ENCODE results near the gene ANKS6. TPM values are rescaled to one million over a fixed set of nuclear protein-coding genes. Genes with fewer than 3 reads are reported as not detected.

The ANKS6 gene
- total RNA-seq, 4 donors from 2014 or later: 7.0 to 37.8 (median 10.3) TPM

DNA sequence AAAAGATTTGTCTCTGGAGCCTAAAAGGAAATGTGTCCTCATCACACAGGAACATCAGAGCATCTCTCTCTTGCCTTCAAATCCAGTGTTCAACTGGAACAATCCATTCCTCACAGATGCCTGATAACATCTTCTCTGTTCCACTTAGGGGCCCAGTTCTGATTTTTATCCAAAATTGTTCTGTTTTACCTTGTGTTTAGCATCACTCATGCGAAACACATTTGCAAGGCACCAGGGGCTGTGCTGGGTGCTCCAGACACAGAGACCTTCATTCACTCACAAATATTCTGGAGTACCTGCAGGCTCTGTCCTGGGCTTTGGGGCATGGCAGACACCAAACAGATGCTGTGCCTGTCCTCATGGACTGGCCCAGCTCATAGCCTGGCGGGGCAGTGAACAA, 101.4 kb downstream of the ANKS6 start:
- H3K27ac ChIP-seq: no peak overlapping the region
- H3K4me3 ChIP-seq: no peak overlapping the region
- H3K27me3 ChIP-seq: peaks cover 16% of the 10 kb centered on the region
- no peaks in the 10 kb centered on the region for H3K9me3 ChIP-seq
- DNase-seq (ENCODE audit: low spot score in 2 of 2): no peak
- no peaks in the 10 kb centered on the region for H3K4me1 ChIP-seq
- no peaks in the 10 kb centered on the region for H3K36me3 ChIP-seq
- TF ChIP-seq POLR2AphosphoS5 (IDR thresholded peaks at IDR 0.05): no peak
- no peak for TF ChIP-seq POLR2A (IDR thresholded peaks at IDR 0.05)
- TF ChIP-seq, protein P1, sequence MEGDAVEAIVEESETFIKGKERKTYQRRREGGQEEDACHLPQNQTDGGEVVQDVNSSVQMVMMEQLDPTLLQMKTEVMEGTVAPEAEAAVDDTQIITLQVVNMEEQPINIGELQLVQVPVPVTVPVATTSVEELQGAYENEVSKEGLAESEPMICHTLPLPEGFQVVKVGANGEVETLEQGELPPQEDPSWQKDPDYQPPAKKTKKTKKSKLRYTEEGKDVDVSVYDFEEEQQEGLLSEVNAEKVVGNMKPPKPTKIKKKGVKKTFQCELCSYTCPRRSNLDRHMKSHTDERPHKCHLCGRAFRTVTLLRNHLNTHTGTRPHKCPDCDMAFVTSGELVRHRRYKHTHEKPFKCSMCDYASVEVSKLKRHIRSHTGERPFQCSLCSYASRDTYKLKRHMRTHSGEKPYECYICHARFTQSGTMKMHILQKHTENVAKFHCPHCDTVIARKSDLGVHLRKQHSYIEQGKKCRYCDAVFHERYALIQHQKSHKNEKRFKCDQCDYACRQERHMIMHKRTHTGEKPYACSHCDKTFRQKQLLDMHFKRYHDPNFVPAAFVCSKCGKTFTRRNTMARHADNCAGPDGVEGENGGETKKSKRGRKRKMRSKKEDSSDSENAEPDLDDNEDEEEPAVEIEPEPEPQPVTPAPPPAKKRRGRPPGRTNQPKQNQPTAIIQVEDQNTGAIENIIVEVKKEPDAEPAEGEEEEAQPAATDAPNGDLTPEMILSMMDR (IDR thresholded peaks at IDR 0.05): no peak
- no peak for TF ChIP-seq EP300 (IDR thresholded peaks at IDR 0.05)
- WGBS: 93% methylated on average over 1 of the region's 2 CpGs

DNA sequence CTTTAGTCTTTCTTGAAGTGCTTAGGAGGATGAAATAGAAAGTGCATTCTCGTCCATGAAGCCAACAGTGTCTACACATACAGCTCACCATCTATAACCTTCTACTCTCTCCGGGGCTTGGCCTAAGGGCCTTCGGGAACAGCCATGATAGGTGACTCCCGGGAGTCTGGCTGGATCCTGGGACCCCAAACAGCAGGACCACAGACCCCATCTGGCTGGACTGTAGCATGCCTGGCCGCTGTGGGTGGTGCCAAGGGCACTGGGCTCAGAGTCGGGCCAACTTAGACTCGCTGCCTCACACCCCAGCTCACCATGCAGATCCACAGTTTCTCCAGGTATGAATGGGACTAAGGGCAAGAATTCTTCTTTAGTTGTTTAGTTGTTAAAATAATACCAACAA, 104.0 kb downstream of the ANKS6 start:
- Histone ChIP-seq H3K4me3 (no peak overlapping the region), H3K27me3 (peaks cover 16% of the 10 kb centered on the region), H3K36me3 (no peaks in the 10 kb centered on the region), H3K9me3 (no peaks in the 10 kb centered on the region), H3K4me1 (no peaks in the 10 kb centered on the region), H3K27ac (no peak overlapping the region)
- 95% methylated on average over 7 of the region's 7 CpGs for WGBS
- no peak for DNase-seq (ENCODE audit: low spot score in 2 of 2)
- no peak for TF ChIP-seq POLR2A (IDR thresholded peaks at IDR 0.05)

DNA sequence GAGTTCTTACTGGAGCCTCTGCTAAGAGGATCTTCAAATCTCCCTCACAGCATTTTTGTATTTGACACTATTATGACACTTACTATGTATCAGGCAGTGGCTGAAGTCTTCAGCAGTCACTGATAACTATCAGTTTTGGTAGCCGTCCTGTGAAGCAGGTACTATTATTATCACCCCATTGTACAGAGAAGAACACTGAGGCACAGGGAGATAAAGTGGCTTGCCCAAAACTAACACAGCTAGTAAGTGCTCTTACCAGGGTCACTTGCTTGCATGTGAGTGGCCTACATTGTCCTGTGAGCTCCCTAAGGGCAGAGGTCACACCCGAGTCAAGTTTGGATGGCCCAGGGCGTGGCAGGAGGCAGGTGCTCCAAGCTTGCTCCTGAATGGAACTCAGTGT, 104.5 kb downstream of the ANKS6 start:
- no peaks in the 10 kb centered on the region for H3K9me3 ChIP-seq
- no peak for TF ChIP-seq POLR2A (IDR thresholded peaks at IDR 0.05)
- TF ChIP-seq EP300 (IDR thresholded peaks at IDR 0.05): no peak
- TF ChIP-seq POLR2AphosphoS5 (IDR thresholded peaks at IDR 0.05): no peak
- TF ChIP-seq, protein P1 (IDR thresholded peaks at IDR 0.05): no peak
- no peak overlapping the region for H3K27ac ChIP-seq
- H3K36me3 ChIP-seq: no peaks in the 10 kb centered on the region
- H3K27me3 ChIP-seq: peaks cover 16% of the 10 kb centered on the region
- 87% methylated on average over 3 of the region's 3 CpGs for WGBS
- H3K4me3 ChIP-seq: no peak overlapping the region
- no peak for DNase-seq (ENCODE audit: low spot score in 2 of 2)
- no peaks in the 10 kb centered on the region for H3K4me1 ChIP-seq

DNA sequence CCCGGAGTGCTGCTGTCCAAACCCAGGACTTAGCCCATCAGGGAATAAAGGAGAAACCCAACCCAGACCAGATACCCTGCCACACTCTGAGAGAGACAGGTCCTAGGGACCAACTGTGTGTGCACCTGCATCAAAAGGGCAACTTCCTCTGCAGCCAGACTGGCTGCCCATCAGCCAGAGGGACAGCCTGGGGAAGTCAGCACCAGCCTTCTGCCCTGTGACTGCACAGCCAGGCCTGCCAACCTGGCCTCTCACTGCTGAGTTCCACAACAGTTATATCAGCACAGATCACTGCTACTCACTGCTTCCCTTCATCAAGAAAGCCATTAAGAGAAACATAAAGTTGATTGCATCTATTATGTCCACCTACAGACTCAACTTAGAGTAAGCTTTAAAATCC, 105.7 kb downstream of the ANKS6 start:
- WGBS: 83% methylated on average over 1 of the region's 1 CpG
- no peak for TF ChIP-seq POLR2A (IDR thresholded peaks at IDR 0.05)
- TF ChIP-seq, protein P1 (IDR thresholded peaks at IDR 0.05): no peak
- TF ChIP-seq EP300 (IDR thresholded peaks at IDR 0.05): no peak
- TF ChIP-seq POLR2AphosphoS5 (IDR thresholded peaks at IDR 0.05): no peak
- no peak for DNase-seq (ENCODE audit: low spot score in 2 of 2)
- Histone ChIP-seq H3K27me3 (peaks cover 6% of the 10 kb centered on the region), H3K4me1 (no peaks in the 10 kb centered on the region), H3K27ac (no peak overlapping the region), H3K36me3 (no peaks in the 10 kb centered on the region), H3K4me3 (no peak overlapping the region), H3K9me3 (no peaks in the 10 kb centered on the region)

DNA sequence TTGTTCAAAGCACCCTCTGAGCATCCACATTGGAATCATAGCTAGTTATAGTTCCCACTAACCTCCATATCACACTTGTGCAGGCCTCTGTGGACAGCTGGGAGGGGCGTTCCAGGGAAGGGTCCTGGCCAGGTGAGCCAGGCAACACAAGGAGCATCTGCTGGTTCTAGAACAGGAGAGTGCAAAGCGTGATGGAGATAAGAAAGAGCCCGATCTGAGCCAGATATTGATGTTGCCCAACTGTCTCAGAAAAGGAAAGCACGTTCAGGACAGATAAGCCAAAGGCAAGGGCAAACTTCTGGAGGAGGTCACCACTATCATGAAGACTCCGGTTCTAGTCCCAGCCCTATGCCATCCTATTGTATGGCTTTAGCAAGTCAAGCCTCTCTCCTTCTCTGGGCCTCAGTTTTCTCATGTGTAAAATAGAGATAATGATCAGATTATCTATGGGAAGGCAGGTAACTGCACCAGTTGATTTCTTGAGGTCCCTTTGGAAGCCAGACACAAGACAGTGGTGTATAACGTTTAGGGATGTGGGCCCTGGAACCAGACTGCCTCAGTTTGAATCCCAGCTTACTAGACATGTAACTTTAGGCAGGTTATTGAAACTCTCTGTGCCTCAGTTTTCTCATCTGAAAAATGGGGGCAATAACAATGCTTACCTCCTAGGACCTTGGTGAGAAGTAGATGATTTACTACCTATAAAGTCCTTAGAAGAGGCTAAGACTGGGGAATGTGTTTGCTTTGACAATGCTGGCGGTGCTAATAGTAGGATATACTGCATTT, 107.5 kb downstream of the ANKS6 start:
- no peaks in the 10 kb centered on the region for H3K4me1 ChIP-seq
- TF ChIP-seq, protein P1 (IDR thresholded peaks at IDR 0.05): no peak
- TF ChIP-seq POLR2AphosphoS5 (IDR thresholded peaks at IDR 0.05) (no peak), EP300 (IDR thresholded peaks at IDR 0.05) (no peak), POLR2A (IDR thresholded peaks at IDR 0.05) (no peak)
- WGBS: 89% methylated on average over 7 of the region's 7 CpGs
- peaks cover 3% of the 10 kb centered on the region for H3K27me3 ChIP-seq
- H3K36me3 ChIP-seq: no peaks in the 10 kb centered on the region
- no peak for DNase-seq (ENCODE audit: low spot score in 2 of 2)
- no peaks in the 10 kb centered on the region for H3K9me3 ChIP-seq
- H3K27ac ChIP-seq: no peak overlapping the region
- H3K4me3 ChIP-seq: no peak overlapping the region
